GM18858 (cell line): ENCODE data around the gene SETBP1.
A peak's percentile ranks its signal among the peaks of the same experiment; 100 is the strongest.

ENCODE experiments used
- ATAC-seq: cut with Tn5 transposase; IDR thresholded peaks from one replicate; pipeline ENCODE4 v1.9.1; 2021; ENCODE audit not compliant: unreplicated experiment

SETBP1 gene

GRCh38 chr18:44957025-44957424 is 276.3 kb downstream of the SETBP1 start:
- no peak for ATAC-seq

GRCh38 chr18:44957461-44957860 is 276.8 kb downstream of the SETBP1 start:
- no peak for ATAC-seq

GRCh38 chr18:44958040-44958439 is 277.4 kb downstream of the SETBP1 start:
- no peak for ATAC-seq

- no peak for ATAC-seq
These were observed 277.8 kb downstream of the SETBP1 start for GRCh38 chr18:44958455-44958854.

- no peak for ATAC-seq
These were observed 278.3 kb downstream of the SETBP1 start for GRCh38 chr18:44959013-44959412.

- no peak for ATAC-seq
These were observed 279.9 kb downstream of the SETBP1 start for GRCh38 chr18:44960580-44960979.

GRCh38 chr18:44961288-44961995 is 280.8 kb downstream of the SETBP1 start:
- ATAC-seq: no peak

GRCh38 chr18:44967599-44967998 is 286.9 kb downstream of the SETBP1 start:
- ATAC-seq: no peak

GRCh38 chr18:44968336-44968735 is 287.6 kb downstream of the SETBP1 start:
- ATAC-seq: no peak

GRCh38 chr18:44969214-44969795 is 288.6 kb downstream of the SETBP1 start:
- ATAC-seq: no peak

GRCh38 chr18:44973282-44973681 is 292.6 kb downstream of the SETBP1 start:
- no peak for ATAC-seq

- ATAC-seq: no peak
These were observed 293.5 kb downstream of the SETBP1 start for GRCh38 chr18:44974174-44974573.

GRCh38 chr18:44977856-44978255 is 297.2 kb downstream of the SETBP1 start:
- ATAC-seq: no peak

GRCh38 chr18:44979748-44980147 is 299.1 kb downstream of the SETBP1 start:
- ATAC-seq: no peak

GRCh38 chr18:44981121-44981520 is 300.4 kb downstream of the SETBP1 start:
- no peak for ATAC-seq

- ATAC-seq: no peak
These were observed 306.2 kb downstream of the SETBP1 start for GRCh38 chr18:44986933-44987332.

GRCh38 chr18:44987371-44987770 is 306.7 kb downstream of the SETBP1 start:
- no peak for ATAC-seq

- no peak for ATAC-seq
These were observed 308.3 kb downstream of the SETBP1 start for GRCh38 chr18:44988821-44989587.

- ATAC-seq: peak; percentile 84
These were observed 315.6 kb downstream of the SETBP1 start for GRCh38 chr18:44996261-44996660.

- no peak for ATAC-seq
These were observed 316.5 kb downstream of the SETBP1 start for GRCh38 chr18:44997174-44997573.

GRCh38 chr18:44998360-44998759 is 317.7 kb downstream of the SETBP1 start:
- ATAC-seq: no peak

GRCh38 chr18:45004546-45005080 is 323.9 kb downstream of the SETBP1 start:
- no peak for ATAC-seq
